GM19023 (cell line): ENCODE measurements around the gene VWA5B1.

ENCODE experiments used
- ATAC-seq: cut with Tn5 transposase; IDR thresholded peaks from one replicate; pipeline ENCODE4 v1.9.1; 2021; ENCODE audit warnings: mild to moderate bottlenecking, moderate library complexity; ENCODE audit not compliant: unreplicated experiment

VWA5B1 gene

DNA sequence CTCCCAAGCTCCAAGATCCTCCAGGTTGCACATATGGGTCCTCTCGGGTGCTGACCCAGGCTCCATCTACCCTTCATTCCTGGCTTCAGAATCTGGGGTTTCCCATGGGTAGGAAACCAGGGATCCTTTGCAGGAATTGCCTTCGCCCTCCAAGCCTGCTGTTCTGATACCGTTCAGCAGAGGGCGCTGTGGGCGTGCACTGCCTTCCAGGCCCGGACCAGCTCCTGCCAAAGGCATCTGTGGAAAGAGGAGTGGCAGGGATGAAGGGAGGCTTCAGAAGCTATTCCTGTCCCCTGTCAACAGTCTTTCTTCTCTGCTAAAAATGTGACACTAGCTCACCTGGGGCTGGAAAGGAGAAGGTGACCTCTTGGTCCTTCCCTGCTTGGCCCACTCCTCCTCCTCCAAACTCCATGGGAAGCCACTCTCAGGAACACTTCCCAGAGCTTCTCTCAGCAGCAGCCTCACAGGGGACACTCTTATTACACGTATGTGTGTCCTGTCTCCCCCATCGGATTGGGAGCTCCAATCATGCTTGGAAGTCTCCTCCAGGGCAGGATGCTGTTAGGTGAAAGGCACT, 71.2 kb downstream of the VWA5B1 start:
- ATAC-seq: no peak

DNA sequence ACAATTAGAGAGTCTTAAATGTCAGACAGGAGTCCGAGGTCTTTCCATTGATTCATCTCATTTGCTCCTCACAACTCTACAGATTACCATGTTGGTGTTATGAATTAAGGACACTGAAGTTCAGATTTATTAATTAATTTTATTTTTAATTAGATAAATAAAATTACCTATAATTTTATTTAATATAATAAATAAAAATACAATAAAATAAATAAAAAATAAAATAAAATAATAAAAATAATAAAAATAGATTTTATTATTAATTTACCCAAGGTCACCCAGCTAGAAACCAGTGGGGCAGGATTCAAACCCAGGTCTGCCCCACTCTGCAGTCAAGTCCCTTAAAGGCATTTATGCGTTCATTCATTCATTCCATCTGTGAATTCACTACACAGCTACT, 72.2 kb downstream of the VWA5B1 start:
- no peak for ATAC-seq

DNA sequence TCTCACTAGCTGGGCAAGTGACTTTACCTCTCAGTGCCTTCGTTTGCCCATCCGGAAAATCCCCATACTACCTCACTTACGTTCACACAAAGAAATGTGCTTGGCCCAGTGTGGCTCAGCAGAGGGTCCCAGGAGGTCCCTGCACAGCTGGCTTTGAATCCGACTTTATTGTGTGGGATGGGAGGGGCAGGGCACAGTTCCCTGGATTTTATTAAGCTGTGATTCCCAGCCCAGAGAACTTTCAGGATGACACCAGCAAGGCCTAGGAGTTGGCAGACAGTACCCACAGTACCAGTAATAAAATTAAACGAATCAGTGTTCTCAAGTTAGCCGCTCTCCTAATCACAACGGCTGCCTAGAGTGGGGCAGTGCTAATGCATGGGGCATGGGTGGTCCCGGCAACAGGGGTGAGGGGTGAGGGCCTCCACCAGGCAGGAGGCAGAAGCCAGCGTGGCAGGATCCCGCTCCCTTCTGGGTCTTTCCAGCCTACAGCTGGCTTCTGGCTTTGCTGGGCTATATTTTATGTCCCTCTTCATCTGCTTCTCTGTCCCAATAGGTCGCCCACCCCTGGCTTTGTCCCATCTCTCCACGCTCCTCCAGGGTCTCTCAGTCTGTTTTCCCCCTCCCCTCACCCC, 74.9 kb downstream of the VWA5B1 start:
- no peak for ATAC-seq

DNA sequence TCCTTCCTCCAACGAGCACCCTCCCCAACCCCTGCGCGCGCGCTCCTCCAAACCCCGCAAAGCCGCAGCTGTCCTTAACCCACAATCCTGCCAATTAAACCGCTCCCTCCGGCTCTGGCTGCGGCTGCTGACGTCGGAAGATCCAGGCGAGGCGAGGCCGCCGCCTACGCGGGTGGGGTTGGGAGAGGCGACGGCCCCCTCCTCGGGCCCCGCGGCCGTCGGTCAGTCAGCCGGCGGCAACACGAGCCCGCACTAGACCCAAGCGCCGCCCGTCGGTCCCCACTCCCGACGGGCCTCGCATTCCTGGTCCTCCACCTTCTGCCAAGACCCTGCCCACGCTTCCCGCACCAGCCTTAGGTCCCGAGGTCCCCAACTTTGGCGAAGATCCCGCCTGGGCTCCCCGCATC, 75.4 kb downstream of the VWA5B1 start:
- ATAC-seq: no peak

DNA sequence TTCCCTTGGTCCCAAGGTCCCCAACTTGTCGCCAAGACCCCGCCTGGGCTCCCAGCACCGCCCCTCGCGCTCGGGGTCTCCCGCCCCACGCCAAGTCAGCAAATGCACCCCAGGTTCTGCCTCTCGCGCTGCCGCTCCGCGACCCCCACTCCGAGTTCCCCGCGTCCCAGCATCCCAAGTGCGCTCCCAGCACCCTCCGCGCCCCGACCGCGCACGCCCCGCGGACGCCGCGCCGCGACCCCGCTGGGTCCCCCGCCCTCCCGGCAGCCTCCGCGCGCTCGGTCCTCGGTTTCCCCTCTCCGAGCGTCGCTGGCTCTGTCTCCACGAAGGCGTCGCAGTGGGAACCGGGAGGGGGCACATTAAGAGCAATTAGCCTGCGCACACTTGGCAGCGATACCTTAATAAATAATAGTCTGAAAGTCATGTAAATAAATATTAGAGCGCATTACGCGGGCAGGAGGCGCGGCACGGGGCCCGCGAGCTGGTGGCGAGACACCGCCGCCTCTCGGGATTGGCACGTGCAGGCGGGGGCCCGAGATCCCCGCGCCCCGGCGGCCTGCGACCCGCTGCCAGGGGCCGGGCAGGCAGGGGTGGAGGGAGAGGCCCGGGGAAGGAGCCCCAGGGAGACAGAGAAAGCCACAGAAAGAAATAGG, 75.9 kb downstream of the VWA5B1 start:
- ATAC-seq: no peak

DNA sequence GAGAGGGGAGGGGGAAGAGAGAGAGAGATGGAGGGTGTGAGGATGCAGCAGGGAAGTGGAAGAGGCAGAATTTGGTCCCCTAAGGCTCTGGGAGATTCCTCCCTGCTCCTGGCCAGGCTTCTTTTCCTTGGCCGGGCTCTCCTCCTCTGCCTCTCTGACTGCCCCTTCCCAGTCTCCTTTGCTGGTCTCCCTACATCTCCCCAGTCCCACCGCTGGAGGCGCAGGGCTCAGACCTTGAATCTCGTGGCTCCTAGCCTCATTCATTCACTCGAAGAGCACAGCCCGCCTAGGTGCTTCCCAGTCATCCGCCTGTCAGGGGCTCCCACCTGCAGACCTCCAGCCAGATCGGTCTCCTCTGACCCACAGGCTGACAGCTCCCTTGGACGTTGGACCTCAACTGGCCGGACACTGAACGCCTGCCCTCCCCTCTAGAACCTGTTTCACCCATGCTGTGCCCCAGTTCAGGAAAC, 76.5 kb downstream of the VWA5B1 start:
- ATAC-seq: no peak

DNA sequence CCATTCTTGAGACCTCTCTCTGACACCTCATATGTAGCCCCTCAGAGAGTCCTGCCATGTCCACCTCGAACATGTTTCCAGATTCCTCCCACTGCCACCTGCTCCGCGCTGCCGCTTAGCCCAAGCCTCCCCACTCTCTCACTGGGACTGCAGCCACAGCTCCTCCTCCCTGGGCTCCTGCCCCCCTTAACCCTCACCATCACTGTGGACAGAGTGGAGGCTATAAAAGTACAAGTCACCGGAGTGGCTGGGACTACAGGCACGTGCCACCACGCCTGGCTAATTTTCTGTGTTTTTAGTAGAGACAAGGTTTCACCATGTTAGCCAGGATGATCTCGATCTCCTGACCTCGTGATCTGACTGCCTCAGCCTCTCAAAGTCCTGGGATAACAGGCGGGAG, 77.0 kb downstream of the VWA5B1 start:
- ATAC-seq: no peak

DNA sequence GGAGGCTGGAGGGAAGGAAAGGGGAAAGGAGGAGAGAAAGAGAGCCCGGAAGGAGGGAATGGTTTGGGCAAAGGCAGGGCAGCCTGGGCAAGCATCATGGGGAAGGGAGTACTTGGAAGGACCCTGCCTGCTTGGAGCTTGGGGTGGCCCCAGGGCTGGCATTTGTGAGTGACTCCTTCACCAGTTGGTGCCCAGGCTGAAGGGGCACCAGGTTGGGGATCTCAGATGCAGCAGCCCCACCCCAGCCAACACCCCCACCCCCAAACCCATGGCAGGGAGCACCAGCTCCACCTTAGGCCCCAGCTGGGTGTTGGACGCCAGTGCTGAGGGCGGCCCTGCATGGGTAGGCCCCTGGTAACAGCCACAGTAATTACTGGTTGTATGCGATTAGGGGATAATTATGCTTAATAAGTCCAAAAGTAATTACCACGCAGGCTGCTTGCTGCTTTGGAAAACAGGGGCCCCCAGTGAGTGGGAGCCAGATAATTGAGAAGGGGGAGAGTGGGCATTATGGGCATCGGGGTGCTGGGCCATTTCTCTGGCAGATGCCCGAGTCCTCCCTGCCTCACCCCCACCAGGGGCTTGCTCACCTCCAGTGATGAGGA, 78.3 kb downstream of the VWA5B1 start:
- ATAC-seq: no peak

DNA sequence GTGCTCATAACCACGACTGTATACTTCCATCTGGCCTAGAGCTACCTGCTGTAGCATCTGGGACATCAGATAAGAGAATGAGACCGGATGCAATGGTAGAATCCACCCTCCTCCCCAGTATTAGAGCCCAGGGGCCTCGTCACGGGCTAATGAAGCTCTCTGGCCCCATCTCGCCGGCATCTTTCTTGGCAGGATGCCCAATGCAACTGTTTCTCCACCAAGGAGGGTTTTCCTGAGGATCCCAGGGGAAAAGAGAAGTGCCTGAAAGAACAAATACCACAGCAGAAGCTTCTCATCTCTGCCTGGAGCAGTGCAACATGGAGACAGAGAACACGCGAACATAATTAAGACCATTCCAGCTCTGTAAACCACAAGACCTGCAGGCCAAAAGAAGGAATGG, 80.0 kb downstream of the VWA5B1 start:
- ATAC-seq: no peak

DNA sequence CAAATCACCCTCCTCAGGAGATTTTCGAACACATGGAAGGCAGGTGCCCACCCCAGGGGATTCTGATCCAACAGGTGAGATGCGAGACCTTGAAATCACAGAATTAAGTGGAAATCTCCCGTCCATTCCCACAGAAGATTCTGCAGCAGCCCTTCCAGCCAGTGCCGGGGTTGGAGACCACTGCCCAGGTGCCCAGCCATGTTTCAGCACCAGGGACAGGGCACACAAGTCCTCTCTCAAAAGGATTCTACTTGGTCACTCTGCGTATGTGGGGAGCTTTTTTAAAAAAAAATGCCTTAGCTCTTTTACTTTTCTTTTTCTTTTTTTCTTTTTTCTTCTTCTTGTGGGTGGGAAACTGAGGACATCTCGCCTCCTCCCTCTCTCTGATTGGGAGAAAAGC, 80.7 kb downstream of the VWA5B1 start:
- no peak for ATAC-seq

DNA sequence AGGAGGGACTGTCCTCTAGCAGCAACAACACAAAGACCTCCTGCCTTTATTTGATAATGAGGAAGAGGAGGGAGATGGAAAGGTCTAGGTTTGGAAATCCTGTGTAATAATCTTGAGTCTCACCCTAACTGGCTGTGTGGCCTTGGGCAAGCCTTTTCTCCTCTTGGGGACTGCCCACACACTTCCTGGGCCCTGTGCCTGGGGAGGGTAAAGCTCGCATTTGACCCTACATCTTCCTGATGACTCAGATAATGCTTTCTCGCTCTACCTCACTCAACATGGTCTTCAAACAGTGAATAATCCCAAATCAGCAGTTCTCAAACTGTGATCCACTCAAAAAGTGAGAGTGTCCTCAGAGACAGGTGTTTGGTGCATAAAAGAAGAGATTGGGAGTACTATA, 81.2 kb downstream of the VWA5B1 start:
- no peak for ATAC-seq

DNA sequence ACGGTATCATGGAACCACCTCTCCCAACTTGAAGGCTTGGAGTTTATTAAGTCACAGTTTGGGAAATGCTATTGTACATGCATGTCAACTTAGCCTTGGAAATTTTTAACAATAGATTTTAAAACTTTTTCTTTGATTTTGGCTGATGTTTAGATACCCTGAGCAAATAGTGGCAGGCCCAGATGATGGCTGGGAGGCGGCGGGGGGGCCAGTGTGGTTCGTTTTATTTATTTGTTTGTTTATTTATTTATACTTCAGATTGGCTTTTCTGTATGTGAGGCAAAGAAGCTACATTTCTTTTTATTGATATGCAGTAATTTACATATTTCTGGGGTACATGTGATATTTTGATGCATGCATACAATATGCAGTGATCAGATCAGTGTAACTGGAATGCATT, 82.0 kb downstream of the VWA5B1 start:
- ATAC-seq: no peak

DNA sequence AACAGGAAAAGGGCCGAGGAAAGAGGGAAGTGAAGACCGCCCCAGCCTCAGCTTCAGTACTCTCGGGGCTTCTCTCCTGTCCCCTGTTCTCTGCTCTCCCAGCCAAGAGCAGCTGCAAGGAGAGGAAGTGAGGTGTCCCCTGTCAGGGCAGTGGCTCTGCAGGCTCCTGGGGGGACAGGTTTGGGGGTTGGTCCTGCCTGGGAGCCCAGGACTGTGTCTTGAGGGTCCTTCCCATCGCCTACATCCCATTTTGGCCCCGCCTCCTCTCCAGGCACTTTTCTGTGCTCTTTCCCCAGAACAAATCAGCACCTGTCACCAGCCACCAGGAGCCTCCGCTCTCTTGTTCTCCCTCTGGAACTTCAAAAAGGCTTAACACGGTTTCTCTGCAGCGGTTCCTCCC, 82.6 kb downstream of the VWA5B1 start:
- ATAC-seq: no peak

DNA sequence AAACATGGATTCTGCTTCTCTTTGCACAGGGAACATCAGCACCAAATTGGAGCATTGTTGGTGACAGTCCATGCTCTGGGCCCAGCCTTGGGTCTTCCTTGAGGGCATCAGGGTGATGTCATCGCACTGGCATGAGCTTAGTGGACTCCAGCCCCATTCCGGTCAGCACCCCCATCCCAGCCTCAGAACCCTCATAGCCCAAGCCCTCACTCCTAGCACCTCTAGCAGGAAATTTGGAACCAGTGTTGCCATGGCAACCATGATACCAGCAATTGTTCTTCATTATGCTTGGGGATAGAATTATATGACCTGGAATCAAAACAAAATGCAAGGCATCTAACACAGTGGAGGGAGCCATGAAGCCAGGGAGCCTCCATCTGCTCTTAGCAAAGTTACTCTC, 83.1 kb downstream of the VWA5B1 start:
- ATAC-seq: no peak

DNA sequence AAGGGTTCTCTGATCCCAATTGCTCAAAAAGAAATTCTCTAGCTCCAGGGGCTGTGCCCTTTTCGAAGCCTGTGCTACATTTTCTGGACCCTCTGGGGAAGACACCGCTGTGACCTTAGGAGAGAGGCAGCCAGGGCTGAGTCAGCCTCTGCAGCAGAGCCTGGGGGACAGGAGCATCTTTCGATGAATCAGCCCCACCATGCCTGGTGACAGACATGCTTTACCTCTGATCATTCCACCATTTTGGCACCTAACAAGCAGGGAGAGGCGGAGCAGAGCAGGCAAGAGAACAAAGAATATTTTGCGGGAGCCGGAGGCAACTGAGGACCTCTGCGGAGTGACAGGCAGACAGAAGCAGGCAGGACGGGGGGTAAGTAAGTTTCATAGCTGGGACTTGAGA, 84.9 kb downstream of the VWA5B1 start:
- ATAC-seq: no peak

DNA sequence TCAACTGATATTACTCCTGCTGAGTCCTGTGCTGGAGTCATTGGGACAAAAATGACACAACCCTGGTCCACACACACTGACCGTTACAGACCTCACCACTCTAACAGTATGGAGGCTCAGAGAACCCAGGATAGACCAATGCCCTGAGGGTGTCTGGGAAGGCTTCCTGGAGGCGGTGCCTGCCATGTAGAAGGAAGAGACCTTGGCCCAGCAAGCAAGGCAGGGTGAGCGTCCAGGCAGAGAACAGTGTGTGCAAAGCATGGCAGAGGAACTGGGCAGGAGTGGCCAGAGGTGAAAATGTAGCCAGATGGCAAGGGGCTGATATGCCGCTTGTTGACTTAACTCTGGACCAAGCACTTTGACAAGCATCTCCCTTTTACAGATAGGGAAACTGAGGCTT, 85.5 kb downstream of the VWA5B1 start:
- no peak for ATAC-seq

DNA sequence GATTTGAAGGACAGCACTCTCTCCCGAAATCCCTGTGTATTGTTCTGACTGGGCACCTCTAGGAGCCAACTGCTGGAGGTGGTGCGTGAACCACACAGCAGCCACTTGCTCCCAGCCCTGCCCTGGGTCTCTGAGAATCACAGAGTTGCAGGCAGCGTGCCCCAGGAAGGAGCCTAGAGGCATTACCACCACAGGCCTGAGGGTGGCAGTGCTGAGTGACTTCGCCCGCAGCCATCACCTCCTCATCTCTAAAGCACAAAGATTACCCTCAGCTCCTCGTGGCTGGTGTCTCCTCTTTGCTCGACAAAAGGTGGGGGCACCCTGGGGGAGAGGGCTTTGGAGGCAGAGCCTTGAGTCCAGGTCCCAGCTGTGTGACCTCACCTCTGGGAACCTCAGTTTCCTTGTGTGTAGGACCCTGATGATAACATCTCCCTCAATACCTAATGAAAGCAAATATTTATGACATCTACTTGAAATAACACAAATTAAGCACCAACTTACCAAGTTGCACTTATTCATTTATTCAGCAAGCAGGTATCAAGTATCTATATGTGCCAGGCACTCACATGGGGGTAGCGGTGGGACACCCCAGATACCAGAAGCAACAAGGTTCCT, 86.3 kb downstream of the VWA5B1 start:
- ATAC-seq: no peak

DNA sequence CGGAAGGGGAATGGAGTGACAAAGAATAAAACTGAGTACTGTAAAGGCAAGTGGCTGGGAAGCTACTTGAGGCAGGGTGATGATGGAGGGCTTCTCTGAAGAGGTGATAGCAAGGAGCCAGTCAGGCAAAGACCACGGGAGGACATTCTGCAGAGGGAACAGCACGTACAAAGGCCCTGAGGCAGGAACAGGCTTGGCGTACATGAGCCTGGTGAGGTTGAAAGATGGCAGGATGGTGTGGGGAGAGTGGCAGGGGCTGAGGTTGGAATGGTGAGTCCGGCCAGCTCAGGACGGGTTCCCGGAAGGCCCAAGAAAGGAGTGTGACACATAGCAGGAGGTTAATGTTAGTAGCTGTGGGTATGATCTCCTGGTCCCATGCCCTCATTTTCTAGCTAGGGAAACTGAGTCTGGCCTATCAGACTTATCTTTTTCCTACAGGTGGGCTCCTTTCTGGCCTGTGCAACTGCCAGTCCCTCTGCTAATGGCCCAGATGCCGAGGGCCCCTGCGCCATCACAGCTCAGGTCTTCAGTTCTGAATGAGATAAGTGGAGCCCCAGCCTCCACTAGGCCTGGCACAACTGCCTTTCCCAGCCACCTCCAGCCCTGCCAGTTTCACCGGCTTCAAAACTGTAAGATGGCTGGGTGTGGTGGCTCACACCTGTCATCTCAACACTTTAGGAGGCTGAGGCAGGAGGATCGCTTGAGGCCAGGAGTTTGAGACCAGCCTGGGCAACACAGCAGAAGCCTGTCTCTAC, 87.0 kb downstream of the VWA5B1 start:
- ATAC-seq: no peak

DNA sequence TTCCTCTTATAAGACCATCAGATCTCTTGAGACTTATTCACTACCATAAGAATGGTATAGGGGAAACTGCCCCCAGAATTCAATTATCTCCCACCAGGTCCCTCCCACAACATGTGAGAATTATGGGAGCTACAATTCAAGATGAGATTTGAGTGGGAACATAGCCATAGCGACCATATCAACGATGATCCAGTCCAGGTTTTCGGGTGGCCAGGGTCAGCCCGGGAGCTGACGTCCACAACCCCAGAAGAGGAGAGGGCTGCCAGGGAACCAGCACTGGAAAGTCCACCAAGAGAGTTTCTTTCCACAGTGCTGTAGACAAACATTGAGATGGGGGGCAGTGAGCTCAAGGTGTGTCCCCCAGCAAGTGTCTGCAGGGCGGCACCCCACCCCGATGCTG, 88.4 kb downstream of the VWA5B1 start:
- no peak for ATAC-seq

DNA sequence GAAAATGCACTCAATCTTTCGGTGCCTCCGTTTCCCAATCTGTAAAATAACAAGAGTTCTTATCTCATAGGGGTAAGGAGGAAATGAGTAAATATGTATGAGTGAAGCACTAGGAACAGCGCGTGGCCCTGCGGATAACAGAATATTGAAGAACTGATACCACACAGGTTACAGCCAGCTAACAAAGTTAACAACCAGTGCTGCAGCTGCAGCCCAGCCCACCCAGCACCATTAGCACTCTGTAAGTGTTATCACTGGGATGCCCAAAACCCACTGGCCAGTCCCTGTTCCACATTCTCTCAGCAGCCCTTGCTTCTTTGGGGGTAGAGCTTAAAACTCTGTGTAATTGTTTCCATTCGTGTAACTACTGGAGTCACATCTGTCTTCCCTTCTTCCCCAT, 89.5 kb downstream of the VWA5B1 start:
- ATAC-seq: no peak

DNA sequence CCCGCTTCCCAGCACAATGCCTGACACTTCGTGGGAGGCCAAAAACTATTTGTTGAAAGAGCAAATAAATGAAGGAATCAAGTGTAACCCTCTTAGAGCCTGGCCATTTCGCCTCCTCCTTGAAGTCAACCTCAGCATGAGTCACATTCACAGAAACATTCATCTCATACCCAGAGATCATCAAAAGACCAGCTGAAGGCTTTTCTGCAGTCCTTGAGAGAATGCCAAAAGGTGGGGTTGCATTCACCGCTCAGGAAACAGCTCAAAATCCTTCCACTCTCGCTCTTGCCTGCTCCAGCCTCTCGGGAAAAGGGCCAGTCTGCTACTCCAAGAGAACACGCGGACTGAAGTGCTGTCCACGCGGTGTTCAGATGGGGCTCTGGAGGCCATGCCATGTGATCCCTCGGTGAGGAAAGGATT, 90.0 kb downstream of the VWA5B1 start:
- no peak for ATAC-seq
